ENCODE results near the gene EEIG1.

DNA sequence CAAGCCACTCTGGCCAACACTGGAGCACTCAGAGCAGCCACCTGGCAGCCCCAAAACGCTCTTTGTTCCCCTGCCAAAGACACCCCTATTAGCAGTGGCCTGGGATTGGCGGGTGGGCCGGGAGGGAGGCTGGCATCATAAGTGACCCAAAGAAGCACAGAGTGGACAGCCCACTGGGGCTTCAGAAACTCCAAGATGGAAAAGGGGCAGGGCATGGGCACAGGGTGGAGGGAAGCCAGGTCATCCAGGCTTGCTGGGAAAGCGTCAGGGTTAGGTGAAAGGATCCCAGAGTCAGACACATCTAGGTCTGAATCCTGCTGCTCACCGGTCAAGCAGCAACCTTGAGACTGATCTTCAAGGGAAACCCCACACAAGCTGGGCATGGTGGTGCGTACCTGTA lies 14.8 kb downstream of the EEIG1 start:
- TF ChIP-seq, protein P1, sequence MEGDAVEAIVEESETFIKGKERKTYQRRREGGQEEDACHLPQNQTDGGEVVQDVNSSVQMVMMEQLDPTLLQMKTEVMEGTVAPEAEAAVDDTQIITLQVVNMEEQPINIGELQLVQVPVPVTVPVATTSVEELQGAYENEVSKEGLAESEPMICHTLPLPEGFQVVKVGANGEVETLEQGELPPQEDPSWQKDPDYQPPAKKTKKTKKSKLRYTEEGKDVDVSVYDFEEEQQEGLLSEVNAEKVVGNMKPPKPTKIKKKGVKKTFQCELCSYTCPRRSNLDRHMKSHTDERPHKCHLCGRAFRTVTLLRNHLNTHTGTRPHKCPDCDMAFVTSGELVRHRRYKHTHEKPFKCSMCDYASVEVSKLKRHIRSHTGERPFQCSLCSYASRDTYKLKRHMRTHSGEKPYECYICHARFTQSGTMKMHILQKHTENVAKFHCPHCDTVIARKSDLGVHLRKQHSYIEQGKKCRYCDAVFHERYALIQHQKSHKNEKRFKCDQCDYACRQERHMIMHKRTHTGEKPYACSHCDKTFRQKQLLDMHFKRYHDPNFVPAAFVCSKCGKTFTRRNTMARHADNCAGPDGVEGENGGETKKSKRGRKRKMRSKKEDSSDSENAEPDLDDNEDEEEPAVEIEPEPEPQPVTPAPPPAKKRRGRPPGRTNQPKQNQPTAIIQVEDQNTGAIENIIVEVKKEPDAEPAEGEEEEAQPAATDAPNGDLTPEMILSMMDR (IDR thresholded peaks at IDR 0.05) = no peak
- no peak for TF ChIP-seq POLR2A (IDR thresholded peaks at IDR 0.05)
